ENCODE measurements around the gene PPP6R3. TPM values are rescaled to one million over a fixed set of nuclear protein-coding genes. Genes with fewer than 3 reads are reported as not detected.
A peak's percentile ranks its signal among the peaks of the same experiment; 100 is the strongest.

PPP6R3 gene
- polyA plus RNA-seq, 1 donor (not counting 4 experiments of a cell fraction or from before 2014, with no cell fraction given) = 50.2 TPM

GRCh38 chr11:68436162-68436888, 24.2 kb upstream of the PPP6R3 start:
- TF ChIP-seq, protein P1, sequence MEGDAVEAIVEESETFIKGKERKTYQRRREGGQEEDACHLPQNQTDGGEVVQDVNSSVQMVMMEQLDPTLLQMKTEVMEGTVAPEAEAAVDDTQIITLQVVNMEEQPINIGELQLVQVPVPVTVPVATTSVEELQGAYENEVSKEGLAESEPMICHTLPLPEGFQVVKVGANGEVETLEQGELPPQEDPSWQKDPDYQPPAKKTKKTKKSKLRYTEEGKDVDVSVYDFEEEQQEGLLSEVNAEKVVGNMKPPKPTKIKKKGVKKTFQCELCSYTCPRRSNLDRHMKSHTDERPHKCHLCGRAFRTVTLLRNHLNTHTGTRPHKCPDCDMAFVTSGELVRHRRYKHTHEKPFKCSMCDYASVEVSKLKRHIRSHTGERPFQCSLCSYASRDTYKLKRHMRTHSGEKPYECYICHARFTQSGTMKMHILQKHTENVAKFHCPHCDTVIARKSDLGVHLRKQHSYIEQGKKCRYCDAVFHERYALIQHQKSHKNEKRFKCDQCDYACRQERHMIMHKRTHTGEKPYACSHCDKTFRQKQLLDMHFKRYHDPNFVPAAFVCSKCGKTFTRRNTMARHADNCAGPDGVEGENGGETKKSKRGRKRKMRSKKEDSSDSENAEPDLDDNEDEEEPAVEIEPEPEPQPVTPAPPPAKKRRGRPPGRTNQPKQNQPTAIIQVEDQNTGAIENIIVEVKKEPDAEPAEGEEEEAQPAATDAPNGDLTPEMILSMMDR (optimal IDR thresholded peaks at IDR 0.05 in 1 of 3, IDR thresholded peaks at IDR 0.05 in 1 of 3, conservative IDR thresholded peaks at IDR 0.05 in 1 of 3; ENCODE audit: extremely low read depth in 1 of 3, insufficient read depth in 2 of 3, low read length in 3 of 3) = no peak
- DNase-seq (ENCODE audit: low read depth, low spot score) (no peak), FAIRE-seq (no peak)
- Histone ChIP-seq H3K36me3 (ENCODE audit: control insufficient read depth in 2 of 2, extremely low read depth in 1 of 2, insufficient read depth in 2 of 2, low read length in 2 of 2) (peaks cover 20 to 21% of the 10 kb centered on the region in 2 experiments), H3K9me3 (ENCODE audit: control insufficient read depth, low read depth, low read length) (no peaks in the 10 kb centered on the region), H3K9me1 (ENCODE audit: control insufficient read depth, extremely low read depth, insufficient read depth, low read length) (no peaks in the 10 kb centered on the region), H3K79me2 (ENCODE audit: control insufficient read depth, insufficient read depth, low read length) (no peaks in the 10 kb centered on the region), H3K27ac (ENCODE audit: control insufficient read depth, insufficient read depth, low read length) (no peak overlapping the region), H3K9ac (ENCODE audit: control insufficient read depth, extremely low read depth, insufficient read depth, low read length) (no peak overlapping the region), H3K4me1 (ENCODE audit: control insufficient read depth, extremely low read depth, insufficient read depth, low read length) (peaks cover 9% of the 10 kb centered on the region), H2AFZ (ENCODE audit: control insufficient read depth, low read length) (no peak overlapping the region), H4K20me1 (ENCODE audit: control insufficient read depth, extremely low read depth, insufficient read depth, low read length) (no peaks in the 10 kb centered on the region), H3K27me3 (ENCODE audit: control insufficient read depth, extremely low read depth, insufficient read depth, low read length) (no peaks in the 10 kb centered on the region), H3K4me3 (ENCODE audit: control insufficient read depth in 2 of 3, extremely low read depth in 1 of 3, insufficient read depth in 2 of 3, low read depth in 1 of 3, low read length in 3 of 3) (no peak overlapping the region), H3K4me2 (ENCODE audit: control insufficient read depth, extremely low read depth, insufficient read depth, low read depth, low read length) (no peak overlapping the region)
- dilution Hi-C loops (cut with MboI; ENCODE audit: extremely low pct_ligation_motif_present, low sequenced_read_pairs) = no loop called here

- Histone ChIP-seq H3K79me2 (ENCODE audit: control insufficient read depth, insufficient read depth, low read length) (no peaks in the 10 kb centered on the region), H3K9me3 (ENCODE audit: control insufficient read depth, low read depth, low read length) (no peaks in the 10 kb centered on the region), H3K36me3 (ENCODE audit: control insufficient read depth in 2 of 2, extremely low read depth in 1 of 2, insufficient read depth in 2 of 2, low read length in 2 of 2) (peaks cover 21% of the 10 kb centered on the region in 2 experiments), H3K9me1 (ENCODE audit: control insufficient read depth, extremely low read depth, insufficient read depth, low read length) (no peaks in the 10 kb centered on the region), H3K27ac (ENCODE audit: control insufficient read depth, insufficient read depth, low read length) (no peak overlapping the region), H3K4me2 (ENCODE audit: control insufficient read depth, extremely low read depth, insufficient read depth, low read depth, low read length) (no peak overlapping the region), H4K20me1 (ENCODE audit: control insufficient read depth, extremely low read depth, insufficient read depth, low read length) (no peaks in the 10 kb centered on the region), H3K4me3 (ENCODE audit: control insufficient read depth in 2 of 3, extremely low read depth in 1 of 3, insufficient read depth in 2 of 3, low read depth in 1 of 3, low read length in 3 of 3) (no peak overlapping the region), H2AFZ (ENCODE audit: control insufficient read depth, low read length) (no peak overlapping the region), H3K4me1 (ENCODE audit: control insufficient read depth, extremely low read depth, insufficient read depth, low read length) (peaks cover 9% of the 10 kb centered on the region), H3K9ac (ENCODE audit: control insufficient read depth, extremely low read depth, insufficient read depth, low read length) (no peak overlapping the region), H3K27me3 (ENCODE audit: control insufficient read depth, extremely low read depth, insufficient read depth, low read length) (no peaks in the 10 kb centered on the region)
- DNase-seq (ENCODE audit: low read depth, low spot score) (no peak), FAIRE-seq (peak; percentile 77)
- dilution Hi-C loops (cut with MboI; ENCODE audit: extremely low pct_ligation_motif_present, low sequenced_read_pairs) = no loop called here
- TF ChIP-seq EZH2 (IDR thresholded peaks at IDR 0.05; ENCODE audit: low read length) = no peak
- TF ChIP-seq, protein P1 (optimal IDR thresholded peaks at IDR 0.05 in 1 of 3, IDR thresholded peaks at IDR 0.05 in 1 of 3, conservative IDR thresholded peaks at IDR 0.05 in 1 of 3; ENCODE audit: extremely low read depth in 1 of 3, insufficient read depth in 2 of 3, low read length in 3 of 3) = no peak
These were observed 23.3 kb upstream of the PPP6R3 start for GRCh38 chr11:68436985-68437926.
